Endothelial cell of umbilical vein (primary cell): ENCODE data around the gene NXN. TPM values are rescaled to one million over a fixed set of nuclear protein-coding genes. Genes with fewer than 3 reads are reported as not detected.

Source experiments
- BruUV-seq: library from RNA; stranded (reverse); fragments of 400-500 nt; replicated peaks from 2 replicates; lab custom pipeline; 2021; lab: Mats Ljungman, UMichigan
- CTCF ChIA-PET: fragments of 300-600, 350-600 bp; sonication (Branson Sonifier 250); formaldehyde crosslinking; loops from one replicate; lab custom pipeline; 2021; ENCODE audit warnings: antibody characterized with exemption, inconsistent platforms; lab: Charles Lee
- POLR2A ChIA-PET: fragments of 300-600, 350-600 bp; sonication (Branson Sonifier 250); formaldehyde crosslinking; loops from one replicate; lab custom pipeline; 2021; ENCODE audit warnings: antibody characterized with exemption, inconsistent platforms; lab: Charles Lee
- DNase-seq: peaks from one replicate; pipeline ENCODE4 v3.0.0-alpha.2; 2011; ENCODE audit warnings: low read depth, low spot score
- FAIRE-seq: peaks from 2 replicates; lab custom pipeline; 2011; peaks lifted over from hg19 to GRCh38; lab: Jason Lieb, UNC
- H2AFZ ChIP-seq: 2 replicates; pipeline ENCODE4 v1.6.0; 2012; ENCODE audit warnings: low read depth, low read length, control low read depth, inconsistent platforms
- H3K27ac ChIP-seq: 2 replicates; pipeline ENCODE4 v1.5.1; 2011; ENCODE audit warnings: low read depth, mild to moderate bottlenecking, control low read depth, low read length, moderate library complexity; ENCODE audit not compliant: insufficient read depth
- H3K27me3 ChIP-seq, 2 experiments: 2 replicates each; pipeline versions ENCODE4 v1.6.0 to v1.6.1; 2011; ENCODE audit warnings: low read length in 2 of 2, mixed read lengths in 1 of 2; ENCODE audit not compliant: control insufficient read depth in 2 of 2, insufficient read depth in 2 of 2
- H3K36me3 ChIP-seq, 2 experiments: 2 replicates in 1 of 2; 3 replicates in 1 of 2; pipeline ENCODE4 v1.5.1; 2011; ENCODE audit warnings: low read length in 2 of 2, mild to moderate bottlenecking in 1 of 2, moderate library complexity in 1 of 2; ENCODE audit not compliant: control insufficient read depth in 2 of 2, insufficient read depth in 2 of 2; ENCODE audit errors: extremely low read depth in 1 of 2
- H3K4me1 ChIP-seq: 3 replicates; pipeline ENCODE4 v1.5.1; 2011; ENCODE audit warnings: mild to moderate bottlenecking, low read length; ENCODE audit not compliant: control insufficient read depth, insufficient read depth; ENCODE audit errors: extremely low read depth
- H3K4me2 ChIP-seq: 2 replicates; pipeline ENCODE4 v1.6.1; 2011; ENCODE audit warnings: low read length, control low read depth, mixed read lengths; ENCODE audit not compliant: insufficient read depth
- H3K4me3 ChIP-seq, 3 experiments: fragments of 200-600 bp in 1 of 3; sonication (generic), shearing (Covaris generic) in 1 of 3; replicated peaks in 1 of 3; 2 replicates each; pipeline ENCODE4 v1.5.1; 2011 to 2016; ENCODE audit warnings: control low read depth in 3 of 3, low read length in 3 of 3, mild to moderate bottlenecking in 2 of 3, inconsistent platforms in 1 of 3, low read depth in 1 of 3, moderate library complexity in 1 of 3; ENCODE audit not compliant: insufficient read depth in 1 of 3
- H3K79me2 ChIP-seq: 2 replicates; pipeline ENCODE4 v1.6.0; 2012; ENCODE audit warnings: low read length, inconsistent platforms; ENCODE audit not compliant: control insufficient read depth, insufficient read depth
- H3K9ac ChIP-seq: replicated peaks from 2 replicates; pipeline ENCODE3; 2011; ENCODE audit warnings: low read length, control low read depth; ENCODE audit not compliant: insufficient read depth; ENCODE audit errors: extremely low read depth
- H3K9me1 ChIP-seq: replicated peaks from 3 replicates; pipeline ENCODE4 v1.6.0; 2011; ENCODE audit warnings: mild to moderate bottlenecking, low read length; ENCODE audit not compliant: control insufficient read depth, insufficient read depth; ENCODE audit errors: extremely low read depth
- H3K9me3 ChIP-seq: replicated peaks from 2 replicates; pipeline ENCODE4 v1.5.1; 2012; ENCODE audit warnings: low read length, inconsistent platforms; ENCODE audit not compliant: control insufficient read depth, insufficient read depth
- H4K20me1 ChIP-seq: replicated peaks from 2 replicates; pipeline ENCODE3; 2011; ENCODE audit warnings: mild to moderate bottlenecking, low read length; ENCODE audit not compliant: control insufficient read depth, insufficient read depth; ENCODE audit errors: extremely low read depth
- CTCF ChIP-seq, 2 donors: IDR thresholded peaks; 1 replicate in 1 of 2; 2 replicates in 1 of 2; pipeline ENCODE4 v1.5.1; 2011; ENCODE audit warnings: low read length in 2 of 2, mild to moderate bottlenecking in 2 of 2, moderate library complexity in 2 of 2, control low read depth in 1 of 2, inconsistent platforms in 1 of 2, low read depth in 1 of 2; ENCODE audit not compliant: insufficient read depth in 1 of 2; ENCODE audit errors: extremely low read depth in 1 of 2
- EZH2 ChIP-seq: IDR thresholded peaks from 2 replicates; pipeline ENCODE4 v1.6.1; 2012; ENCODE audit warnings: borderline replicate concordance, low read depth, mild to moderate bottlenecking, moderate library complexity, low read length, inconsistent platforms; ENCODE audit not compliant: severe bottlenecking
- FOS ChIP-seq: IDR thresholded peaks from 2 replicates; pipeline ENCODE4 v1.6.1; 2011; ENCODE audit warnings: mild to moderate bottlenecking, low read length, moderate library complexity, borderline replicate concordance; ENCODE audit not compliant: insufficient read depth
- GATA2 ChIP-seq: IDR thresholded peaks from 2 replicates; pipeline ENCODE4 v1.7.0; 2011; ENCODE audit warnings: low read depth, mild to moderate bottlenecking, moderate library complexity, mixed read lengths, low read length; ENCODE audit not compliant: insufficient read length, insufficient read depth
- MYC ChIP-seq: IDR thresholded peaks from one replicate; pipeline ENCODE4 v1.6.1; 2011; ENCODE audit warnings: mild to moderate bottlenecking, low read depth, low read length
- POLR2A ChIP-seq: IDR thresholded peaks from 2 replicates; pipeline ENCODE4 v1.6.1; 2012; ENCODE audit warnings: low read depth, mild to moderate bottlenecking, control low read depth, low read length
- POLR2AphosphoS5 ChIP-seq: IDR thresholded peaks from 2 replicates; pipeline ENCODE4 v1.6.1; 2012; ENCODE audit warnings: low read depth, mild to moderate bottlenecking, control low read depth, low read length, moderate library complexity; ENCODE audit not compliant: insufficient read depth
- dilution Hi-C: fragments of 300-500 bp; cut with MboI; formaldehyde crosslinking; loops from one replicate; pipeline ENCODE4 v1.15.0; 2019; ENCODE audit warnings: low sequenced_read_pairs; ENCODE audit not compliant: extremely low pct_ligation_motif_present
- intact Hi-C: fragments of 100-400 bp; cut with micrococcal nuclease; formaldehyde crosslinking; loops from one replicate; pipeline ENCODE4 v1.10.0; 2022
- polyA plus RNA-seq, 4 experiments: library from polyadenylated mRNA; depleted of rRNA in 3 of 4; stranded (reverse) in 3 of 4; unstranded in 1 of 4; fragments of >200 nt; gene quantifications; 2 replicates each; pipeline versions ENCODE4 v1.2.1 to v1.2.3, GENCODE V29; 2011 to 2012; ENCODE audit warnings: missing spikeins in 1 of 4
- total RNA-seq: library from RNA; stranded (reverse); gene quantifications from 2 replicates; pipeline ENCODE4 v1.2.3, GENCODE V29; 2021
- TF ChIP-seq, protein P1 (sequence below): IDR thresholded peaks from 2 replicates; pipeline ENCODE4 v1.6.1; 2011; ENCODE audit not compliant: insufficient read depth, insufficient read length

Gene NXN
- total and polyA plus RNA-seq, 2 donors (not counting 3 experiments of a cell fraction or from before 2014, with no cell fraction given) = 69.5 to 77.3 TPM

DNA sequence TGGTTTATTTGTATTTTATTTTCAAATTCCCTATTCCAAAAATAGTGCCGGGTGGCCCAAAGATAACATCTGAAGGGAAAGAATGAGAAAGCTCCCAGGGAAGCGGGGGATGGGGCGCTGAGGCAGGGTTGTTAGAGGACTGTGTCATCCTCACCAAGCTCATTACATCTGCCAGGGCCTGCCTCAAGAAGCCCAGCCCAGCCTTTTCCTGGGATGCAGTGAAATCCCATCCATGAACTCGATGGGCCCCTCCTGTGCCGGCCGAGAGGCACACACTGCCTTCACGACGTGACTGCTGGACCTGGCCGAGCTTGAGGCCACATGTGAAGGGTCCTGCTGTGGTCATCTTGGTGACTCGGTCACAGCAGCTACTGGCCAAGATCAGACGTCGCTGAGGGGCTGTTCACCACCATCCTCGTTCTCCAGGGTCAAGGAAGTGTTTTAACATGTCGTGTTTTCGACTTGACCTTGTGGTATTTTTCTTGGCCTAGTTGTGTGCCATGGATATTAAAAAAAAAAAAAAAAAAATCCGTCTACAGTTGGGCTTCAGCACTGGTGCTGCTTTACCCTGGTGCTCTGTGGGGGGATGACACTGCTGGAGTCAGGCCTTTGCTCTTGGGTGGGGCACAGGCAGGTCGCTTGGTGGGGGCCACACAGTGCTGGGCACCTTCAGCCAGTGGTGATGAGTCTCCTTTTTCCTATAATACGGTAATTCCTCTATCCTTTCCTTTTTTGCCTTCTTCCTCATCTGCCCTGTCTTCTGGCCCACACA is 22.2 kb upstream of the NXN start:
- TF ChIP-seq GATA2 = peak; percentile 84
- no peak for TF ChIP-seq POLR2A
- no peak for TF ChIP-seq EZH2
- no peak for TF ChIP-seq CTCF (IDR thresholded peaks at IDR 0.05; ENCODE audit: extremely low read depth in 1 of 2, insufficient read depth in 1 of 2, low read depth in 1 of 2, low read length in 2 of 2)
- TF ChIP-seq, protein P1, sequence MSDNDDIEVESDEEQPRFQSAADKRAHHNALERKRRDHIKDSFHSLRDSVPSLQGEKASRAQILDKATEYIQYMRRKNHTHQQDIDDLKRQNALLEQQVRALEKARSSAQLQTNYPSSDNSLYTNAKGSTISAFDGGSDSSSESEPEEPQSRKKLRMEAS = no peak
- no peak for TF ChIP-seq FOS
- no peak for TF ChIP-seq MYC
- TF ChIP-seq POLR2AphosphoS5 = no peak
- H3K4me2 ChIP-seq = peak overlapping the region; percentile 18
- H3K79me2 ChIP-seq = peaks cover 21% of the 10 kb centered on the region
- H3K27me3 ChIP-seq = no peaks in the 10 kb centered on the region
- H3K4me1 ChIP-seq = peaks cover 78% of the 10 kb centered on the region
- no peaks in the 10 kb centered on the region for H3K9me1 ChIP-seq
- H4K20me1 ChIP-seq = no peaks in the 10 kb centered on the region
- H3K4me3 ChIP-seq = no peak overlapping the region
- ChIA-PET POLR2A (interaction anchor here (1.3 kb wide), 1 partner anchor 42 kb away, joined by 4 read pairs; no protein-coding TSS in a partner anchor), CTCF (interaction anchor here (0.9 to 10.2 kb wide), 8 partner anchors 9 to 287 kb away, joined by 3 to 265 read pairs (median 6); partner anchors contain the start of gene VPS53)
- H3K36me3 ChIP-seq = peaks cover 0 to 4% of the 10 kb centered on the region in 2 experiments
- DNase-seq = no peak
- dilution Hi-C loops (no loop called here), intact Hi-C loops (loop anchor here (1.0 kb wide), 2 partner anchors 42 to 54 kb away; no protein-coding TSS in a partner anchor)
- H3K9ac ChIP-seq = peak overlapping the region; percentile 50
- H2AFZ ChIP-seq = no peak overlapping the region
- TSS peak; percentile 12 for BruUV-seq
- H3K27ac ChIP-seq = peak overlapping the region; percentile 91
- H3K9me3 ChIP-seq = no peaks in the 10 kb centered on the region
- peak; percentile 50 for FAIRE-seq
